H1 (cell line): ENCODE results near the gene HRH4. TPM values are rescaled to one million over a fixed set of nuclear protein-coding genes. Genes with fewer than 3 reads are reported as not detected.
A peak's percentile ranks its signal among the peaks of the same experiment; 100 is the strongest.

ENCODE experiments used
- CTCF ChIA-PET: fragments of 300-600 bp; sonication (Branson Sonifier 250); formaldehyde crosslinking; loops from one replicate; lab custom pipeline; 2021; ENCODE audit not compliant: partially characterized antibody; lab: Charles Lee
- POLR2A ChIA-PET: fragments of 300-600 bp; sonication (Branson Sonifier 250); formaldehyde crosslinking; loops from one replicate; lab custom pipeline; 2021; ENCODE audit warnings: inconsistent platforms; ENCODE audit not compliant: partially characterized antibody; lab: Charles Lee
- DNase-seq, 2 experiments: peaks; one replicate each; pipeline versions ENCODE4 v3.0.0 to v3.0.0-alpha.2; 2010 to 2022; ENCODE audit warnings: low spot score in 2 of 2, low read depth in 1 of 2, mixed read lengths in 1 of 2
- FAIRE-seq: peaks from 2 replicates; lab custom pipeline; 2011; peaks lifted over from hg19 to GRCh38; lab: Jason Lieb, UNC
- H2AFZ ChIP-seq: 2 replicates; pipeline ENCODE4 v1.8.1; 2012; ENCODE audit warnings: low read length, inconsistent platforms
- H2AK5ac ChIP-seq: 2 replicates; pipeline ENCODE4 v1.6.1; 2013; ENCODE audit warnings: low read depth, low read length
- H2BK120ac ChIP-seq: replicated peaks from 2 replicates; pipeline ENCODE3; 2013; ENCODE audit warnings: low read depth, low read length, inconsistent platforms
- H2BK12ac ChIP-seq: 2 replicates; pipeline ENCODE4 v1.6.1; 2013; ENCODE audit warnings: low read depth, low read length
- H2BK15ac ChIP-seq: 2 replicates; pipeline ENCODE4 v1.6.1; 2013; ENCODE audit warnings: low read length
- H2BK20ac ChIP-seq: 2 replicates; pipeline ENCODE4 v1.6.1; 2013; ENCODE audit warnings: low read length
- H2BK5ac ChIP-seq: 2 replicates; pipeline ENCODE4 v1.6.1; 2013; ENCODE audit warnings: low read depth, low read length
- H3K14ac ChIP-seq: 2 replicates; pipeline ENCODE4 v1.6.1; 2013; ENCODE audit warnings: inconsistent platforms; ENCODE audit not compliant: insufficient read length
- H3K18ac ChIP-seq: 2 replicates; pipeline ENCODE4 v1.6.1; 2013; ENCODE audit warnings: low read length; ENCODE audit errors: extremely low read depth
- H3K23ac ChIP-seq: 2 replicates; pipeline ENCODE4 v1.6.1; 2013; ENCODE audit warnings: inconsistent platforms; ENCODE audit not compliant: insufficient read length
- H3K23me2 ChIP-seq: 2 replicates; pipeline ENCODE4 v1.6.1; 2013; ENCODE audit warnings: low read depth, low read length
- H3K27ac ChIP-seq: 2 replicates; pipeline ENCODE4 v1.6.1; 2011; ENCODE audit warnings: low read depth, low read length, inconsistent platforms
- H3K27me3 ChIP-seq, 4 experiments: replicated peaks in 1 of 4; 1 replicate in 1 of 4; 2 replicates in 3 of 4; pipeline versions ENCODE4 v1.6.1 to v1.8.1; 2011 to 2013; ENCODE audit warnings: low read length in 3 of 4, mild to moderate bottlenecking in 3 of 4, inconsistent platforms in 2 of 4, mixed read lengths in 2 of 4, moderate library complexity in 1 of 4; ENCODE audit not compliant: control insufficient read depth in 3 of 4, insufficient read depth in 3 of 4; ENCODE audit errors: extremely low read depth in 1 of 4
- H3K36me3 ChIP-seq, 4 experiments: 2 replicates each; pipeline versions ENCODE4 v1.6.1 to v1.8.1; 2011 to 2013; ENCODE audit warnings: mild to moderate bottlenecking in 4 of 4, low read length in 3 of 4, moderate library complexity in 2 of 4, control low read depth in 1 of 4, inconsistent platforms in 1 of 4; ENCODE audit not compliant: insufficient read depth in 4 of 4, control insufficient read depth in 2 of 4
- H3K4ac ChIP-seq: replicated peaks from 2 replicates; pipeline ENCODE3; 2013; ENCODE audit warnings: low read length, low read depth, mixed read lengths, inconsistent platforms; ENCODE audit not compliant: insufficient read length
- H3K4me1 ChIP-seq, 4 experiments: replicated peaks in 1 of 4; 1 replicate in 1 of 4; 2 replicates in 3 of 4; pipeline versions ENCODE4 v1.6.1 to v1.8.1; 2011 to 2013; ENCODE audit warnings: low read length in 3 of 4, inconsistent platforms in 2 of 4, mixed read lengths in 1 of 4; ENCODE audit not compliant: insufficient read depth in 4 of 4, control insufficient read depth in 3 of 4
- H3K4me2 ChIP-seq, 2 experiments: 2 replicates each; pipeline versions ENCODE4 v1.6.1 to v1.8.1; 2011 to 2013; ENCODE audit warnings: low read depth in 2 of 2, low read length in 2 of 2, control low read depth in 1 of 2, inconsistent platforms in 1 of 2, mild to moderate bottlenecking in 1 of 2; ENCODE audit not compliant: insufficient read depth in 1 of 2
- H3K4me3 ChIP-seq, 4 experiments: fragments of 200-600, 300-600 bp in 1 of 4; sonication (generic), shearing (Covaris generic), sonication (Bioruptor Twin) in 1 of 4; 2 replicates each; pipeline versions ENCODE4 v1.5.1 to v1.8.1; 2011 to 2016; ENCODE audit warnings: low read length in 4 of 4, low read depth in 3 of 4, control low read depth in 2 of 4, inconsistent platforms in 2 of 4, mild to moderate bottlenecking in 2 of 4, mixed read lengths in 1 of 4, moderate library complexity in 1 of 4; ENCODE audit not compliant: insufficient read depth in 2 of 4; ENCODE audit errors: extremely low read depth in 1 of 4
- H3K56ac ChIP-seq: replicated peaks from 2 replicates; pipeline ENCODE3; 2013; ENCODE audit warnings: low read depth, mild to moderate bottlenecking, mixed read lengths, low read length, inconsistent platforms; ENCODE audit not compliant: insufficient read length
- H3K79me1 ChIP-seq: 2 replicates; pipeline ENCODE4 v1.6.1; 2013; ENCODE audit warnings: low read depth, low read length, control low read depth
- H3K79me2 ChIP-seq, 2 experiments: 2 replicates each; pipeline versions ENCODE4 v1.6.1 to v1.8.1; 2012 to 2013; ENCODE audit warnings: low read length in 2 of 2, mild to moderate bottlenecking in 2 of 2, inconsistent platforms in 1 of 2; ENCODE audit not compliant: insufficient read depth in 2 of 2, control insufficient read depth in 1 of 2
- H3K9ac ChIP-seq, 4 experiments: replicated peaks in 1 of 4; 1 replicate in 1 of 4; 2 replicates in 3 of 4; pipeline versions ENCODE4 v1.6.1 to v1.8.1; 2011 to 2013; ENCODE audit warnings: low read depth in 3 of 4, low read length in 3 of 4, control low read depth in 2 of 4, mild to moderate bottlenecking in 2 of 4, moderate library complexity in 2 of 4, inconsistent platforms in 1 of 4; ENCODE audit errors: extremely low read depth in 1 of 4
- H3K9me3 ChIP-seq, 2 experiments: 2 replicates each; pipeline versions ENCODE4 v1.6.1 to v1.8.1; 2012 to 2013; ENCODE audit warnings: mild to moderate bottlenecking in 2 of 2, moderate library complexity in 2 of 2, control low read depth in 1 of 2, inconsistent platforms in 1 of 2, low read depth in 1 of 2, low read length in 1 of 2, mixed read lengths in 1 of 2; ENCODE audit not compliant: insufficient read depth in 2 of 2
- H4K20me1 ChIP-seq, 2 experiments: replicated peaks in 1 of 2; 2 replicates each; pipeline versions ENCODE3 to v1.8.1; 2011 to 2013; ENCODE audit warnings: inconsistent platforms in 2 of 2, low read length in 2 of 2, mild to moderate bottlenecking in 1 of 2; ENCODE audit not compliant: insufficient read depth in 2 of 2, control insufficient read depth in 1 of 2
- H4K5ac ChIP-seq: 2 replicates; pipeline ENCODE4 v1.6.1; 2013; ENCODE audit warnings: low read length, low read depth, mixed read lengths, inconsistent platforms; ENCODE audit not compliant: insufficient read length
- H4K8ac ChIP-seq: 2 replicates; pipeline ENCODE4 v1.8.0; 2013; ENCODE audit warnings: mild to moderate bottlenecking, moderate library complexity, low read length, inconsistent platforms; ENCODE audit not compliant: insufficient read depth; ENCODE audit errors: extremely low read depth
- H4K91ac ChIP-seq: replicated peaks from 2 replicates; pipeline ENCODE3; 2013; ENCODE audit warnings: low read length, mixed read lengths, inconsistent platforms; ENCODE audit not compliant: insufficient read length
- ASH2L ChIP-seq: fragments of 200-600, 300-600 bp; sonication (generic); IDR thresholded peaks from one replicate; pipeline ENCODE4 v1.7.1; 2017; ENCODE audit warnings: low read length
- CEBPB ChIP-seq: IDR thresholded peaks from 2 replicates; pipeline ENCODE4 v1.6.1; 2012; ENCODE audit warnings: low read depth, low read length
- FOSL1 ChIP-seq: IDR thresholded peaks from 2 replicates; pipeline ENCODE4 v1.6.1; 2011; ENCODE audit warnings: mild to moderate bottlenecking, low read depth, low read length, moderate library complexity; ENCODE audit not compliant: insufficient read depth
- GTF2F1 ChIP-seq: IDR thresholded peaks from 2 replicates; pipeline ENCODE4 v1.6.1; 2012; ENCODE audit warnings: low read depth, low read length, improper control_type of control experiment, borderline replicate concordance
- NRF1 ChIP-seq: IDR thresholded peaks from 2 replicates; pipeline ENCODE4 v1.6.1; 2011; ENCODE audit warnings: mild to moderate bottlenecking, low read depth, low read length, improper control_type of control experiment
- RAD21 ChIP-seq, 2 experiments: IDR thresholded peaks in 1 of 2; conservative IDR thresholded peaks in 1 of 2; 2 replicates each; pipeline ENCODE4 v1.6.1; 2011; ENCODE audit warnings: low read depth in 2 of 2, low read length in 2 of 2, improper control_type of control experiment in 1 of 2, inconsistent platforms in 1 of 2, mild to moderate bottlenecking in 1 of 2, moderate library complexity in 1 of 2
- SUZ12 ChIP-seq: fragments of 200-600 bp; sonication (generic); IDR thresholded peaks from 2 replicates; pipeline ENCODE4 v1.6.1; 2012; ENCODE audit warnings: mild to moderate bottlenecking, inconsistent platforms, low read length, moderate library complexity, mixed read lengths
- WGBS, 2 experiments: shearing (Covaris generic) in 1 of 2; methylation state at CpG; one replicate each; pipeline versions ENCODE4 v1.1.6 to v1.1.7; 2013 to 2015; ENCODE audit warnings: low lambda C conversion rate in 2 of 2, mixed read lengths in 2 of 2, inconsistent platforms in 1 of 2, low coverage in 1 of 2, missing lambda C conversion rate in 1 of 2; ENCODE audit not compliant: insufficient replicate concordance in 2 of 2, insufficient coverage in 1 of 2, insufficient read length in 1 of 2; ENCODE audit errors: extremely low coverage in 1 of 2, missing lambda C conversion rate in 1 of 2; 5-methylcytosine and 5-hydroxymethylcytosine counted together
- polyA plus RNA-seq, 7 experiments: library from polyadenylated mRNA; depleted of rRNA in 3 of 7; stranded (reverse) in 5 of 7; unstranded in 2 of 7; fragments of >200 nt in 5 of 7; fragments of 200-250 nt in 2 of 7; gene quantifications; 1 replicate in 5 of 7; 2 replicates in 1 of 7; 4 replicates in 1 of 7; pipeline versions ENCODE4 v1.2.1 to v1.2.3, GENCODE V29; 2011 to 2013; ENCODE audit warnings: missing spikeins in 2 of 7, mixed read lengths in 2 of 7
- total RNA-seq: library from RNA; stranded (reverse); fragmentation: NEBNext Ultra II Directional; extraction: Animal tissue kit (Norgen Biotek cat#: 25700); gene quantifications from 2 replicates; pipeline ENCODE4 v1.2.1, GENCODE V29; 2021

The HRH4 gene
- total and polyA plus RNA-seq, 2 of the 8 experiments (the other 6 are each of a cell fraction or from before 2014, with no cell fraction given) = 0.03 TPM; not detected in 1

DNA sequence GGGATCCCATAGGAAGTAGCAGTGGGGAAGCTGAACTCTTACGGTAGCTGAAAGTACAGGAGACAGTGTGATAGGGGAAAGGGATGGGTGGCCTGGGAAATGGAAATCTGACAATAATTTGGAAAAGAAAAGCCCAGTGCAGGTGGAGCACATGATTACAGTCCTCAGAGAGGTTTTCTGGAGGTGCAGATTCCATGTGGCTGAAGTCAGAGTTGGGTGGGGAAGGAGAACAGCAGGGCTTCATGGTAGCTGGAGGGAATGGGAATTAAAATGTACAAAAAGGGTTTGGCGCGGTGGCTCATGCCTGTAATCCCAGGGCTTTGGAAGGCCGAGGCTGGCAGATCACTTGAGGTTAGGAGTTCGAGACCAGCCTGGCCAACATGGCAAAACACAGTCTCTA is 12.2 kb downstream of the HRH4 start:
- Histone ChIP-seq H3K56ac (no peak overlapping the region), H3K4ac (no peak overlapping the region), H3K14ac (no peak overlapping the region), H3K79me2 (no peaks in the 10 kb centered on the region)
- no peak for FAIRE-seq
- TF ChIP-seq CEBPB = no peak
- TF ChIP-seq NRF1 = no peak
- TF ChIP-seq GTF2F1 = no peak
- TF ChIP-seq SUZ12 = no peak
- TF ChIP-seq ASH2L = no peak
- no peak for TF ChIP-seq FOSL1
- TF ChIP-seq RAD21 (IDR thresholded peaks at IDR 0.05 in 1 of 2, conservative IDR thresholded peaks at IDR 0.05 in 1 of 2; ENCODE audit: low read depth in 2 of 2, low read length in 2 of 2) = no peak
- TF ChIP-seq, all 59 proteins: peak for 0
- Histone ChIP-seq H3K9ac (no peak overlapping the region), H3K27me3 (no peaks in the 10 kb centered on the region), H3K4me2 (no peak overlapping the region), H3K9me3 (peaks cover 0 to 3% of the 10 kb centered on the region in 2 experiments; a peak in 1 of 4 replicates), H4K8ac (no peak overlapping the region; the same call in 1 of the 2 replicates), H2BK15ac (no peak overlapping the region), H3K4me1 (no peaks in the 10 kb centered on the region), H3K23ac (no peak overlapping the region), H3K18ac (no peak overlapping the region), H2BK20ac (no peak overlapping the region), H4K91ac (no peak overlapping the region), H2BK120ac (no peak overlapping the region), H4K5ac (no peak overlapping the region), H3K36me3 (no peaks in the 10 kb centered on the region), H2BK12ac (no peak overlapping the region), H2AFZ (peak overlapping the region; percentile 33; the same call in 1 of the 2 replicates), H4K20me1 (no peaks in the 10 kb centered on the region), H2BK5ac (no peak overlapping the region), H3K27ac (no peak overlapping the region), H3K23me2 (no peaks in the 10 kb centered on the region), H3K4me3 (no peak overlapping the region), H2AK5ac (no peak overlapping the region), H3K79me1 (no peaks in the 10 kb centered on the region)
- CTCF ChIA-PET = interaction anchor here (0.6 to 1.2 kb wide), 2 partner anchors 13 to 454 kb away, joined by 3 read pairs; no protein-coding TSS in a partner anchor
- DNase-seq = no peak
- POLR2A ChIA-PET = no interaction called here
- WGBS, 2 experiments = 89% methylated on average over 5 of the region's 5 CpGs; no CpG with 5 or more reads in 1 of the 2 experiments
